H1 (cell line): Measurements from ENCODE around the gene PYGB. TPM values are rescaled to one million over a fixed set of nuclear protein-coding genes. Genes with fewer than 3 reads are reported as not detected.

Experiments used
- RBBP5 ChIP-seq: IDR thresholded peaks from 2 replicates; pipeline ENCODE4 v1.7.1; 2012; ENCODE audit warnings: low read depth, mild to moderate bottlenecking, inconsistent platforms, low read length, moderate library complexity, borderline replicate concordance
- polyA plus RNA-seq, 7 experiments: library from polyadenylated mRNA; depleted of rRNA in 3 of 7; stranded (reverse) in 5 of 7; unstranded in 2 of 7; fragments of >200 nt in 5 of 7; fragments of 200-250 nt in 2 of 7; gene quantifications; 1 replicate in 5 of 7; 2 replicates in 1 of 7; 4 replicates in 1 of 7; pipeline versions ENCODE4 v1.2.1 to v1.2.3, GENCODE V29; 2011 to 2013; ENCODE audit warnings: missing spikeins in 2 of 7, mixed read lengths in 2 of 7
- total RNA-seq: library from RNA; stranded (reverse); fragmentation: NEBNext Ultra II Directional; extraction: Animal tissue kit (Norgen Biotek cat#: 25700); gene quantifications from 2 replicates; pipeline ENCODE4 v1.2.1, GENCODE V29; 2021
- TF ChIP-seq, protein P1 (sequence below): IDR thresholded peaks from 2 replicates; pipeline ENCODE4 v1.6.1; 2011; ENCODE audit warnings: low read length, improper control_type of control experiment

PYGB gene
- total and polyA plus RNA-seq, 2 of the 8 experiments (the other 6 are each of a cell fraction or from before 2014, with no cell fraction given): 26.6 to 56.0 TPM

DNA sequence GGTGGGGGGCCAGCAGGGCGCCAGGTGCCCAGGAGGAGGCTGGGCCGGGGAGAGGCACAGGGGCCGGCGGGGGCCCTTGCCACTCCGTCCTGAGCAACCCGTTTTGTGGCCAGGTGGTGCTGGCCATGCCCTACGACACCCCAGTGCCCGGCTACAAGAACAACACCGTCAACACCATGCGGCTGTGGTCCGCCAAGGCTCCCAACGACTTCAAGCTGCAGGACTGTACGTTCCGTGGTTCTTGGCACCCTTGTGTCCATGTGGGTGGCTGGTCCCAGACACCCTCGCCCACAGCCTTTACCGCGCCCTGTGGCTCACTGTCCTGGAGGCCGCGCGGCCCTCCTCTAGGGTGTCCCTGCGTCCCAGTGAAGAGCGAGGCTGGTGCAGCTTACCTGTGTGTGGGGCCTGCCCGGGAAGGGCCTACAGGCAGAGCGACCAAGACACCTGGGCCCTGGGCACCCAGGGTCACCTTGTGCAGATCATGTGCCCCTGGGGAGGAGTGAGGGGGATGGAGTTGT lies 28.7 kb downstream of the PYGB start (continued):
- TF ChIP-seq, protein P1, sequence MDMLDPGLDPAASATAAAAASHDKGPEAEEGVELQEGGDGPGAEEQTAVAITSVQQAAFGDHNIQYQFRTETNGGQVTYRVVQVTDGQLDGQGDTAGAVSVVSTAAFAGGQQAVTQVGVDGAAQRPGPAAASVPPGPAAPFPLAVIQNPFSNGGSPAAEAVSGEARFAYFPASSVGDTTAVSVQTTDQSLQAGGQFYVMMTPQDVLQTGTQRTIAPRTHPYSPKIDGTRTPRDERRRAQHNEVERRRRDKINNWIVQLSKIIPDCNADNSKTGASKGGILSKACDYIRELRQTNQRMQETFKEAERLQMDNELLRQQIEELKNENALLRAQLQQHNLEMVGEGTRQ: no peak
- no peak for TF ChIP-seq RBBP5
